ENCODE measurements around the gene RAB36.

- no peak for TF ChIP-seq CTCF (IDR thresholded peaks at IDR 0.05 in 4 of 5, conservative IDR thresholded peaks at IDR 0.05 in 1 of 5)
- TF ChIP-seq POLR2A (IDR thresholded peaks at IDR 0.05) = no peak
These were observed 18.4 kb downstream of the RAB36 start for GRCh38 chr22:23163665-23164064.

Measured in gastrocnemius medialis (tissue), 4 donors.